GM12873 (cell line): ENCODE measurements around the gene FNDC7.

Experiments used
- TF ChIP-seq, protein P1 (sequence below): IDR thresholded peaks from 2 replicates; pipeline ENCODE4 v1.5.1; 2012; ENCODE audit warnings: low read depth, mild to moderate bottlenecking, moderate library complexity, low read length, control low read depth; ENCODE audit not compliant: insufficient read depth; ENCODE audit errors: missing control alignments

Gene FNDC7

DNA sequence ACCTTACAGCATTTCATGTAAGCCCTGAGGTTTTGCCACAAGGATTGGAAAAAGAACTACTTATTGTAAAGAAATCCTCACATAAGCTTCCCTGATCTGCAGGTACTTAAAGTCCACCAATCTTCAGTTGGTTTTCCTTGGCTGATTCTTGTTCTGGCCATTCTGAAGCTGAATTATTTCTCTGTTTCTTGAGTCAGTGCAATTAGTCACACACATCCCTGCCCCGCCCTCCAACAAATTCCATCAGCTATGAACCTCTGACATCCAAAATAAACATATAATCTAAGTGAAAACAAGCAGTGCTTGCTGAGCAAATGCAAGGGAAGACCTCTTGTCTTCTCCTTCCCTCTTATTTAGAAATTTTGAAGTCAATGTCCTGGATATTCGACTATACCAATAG is 8.2 kb upstream of the FNDC7 start:
- TF ChIP-seq, protein P1, sequence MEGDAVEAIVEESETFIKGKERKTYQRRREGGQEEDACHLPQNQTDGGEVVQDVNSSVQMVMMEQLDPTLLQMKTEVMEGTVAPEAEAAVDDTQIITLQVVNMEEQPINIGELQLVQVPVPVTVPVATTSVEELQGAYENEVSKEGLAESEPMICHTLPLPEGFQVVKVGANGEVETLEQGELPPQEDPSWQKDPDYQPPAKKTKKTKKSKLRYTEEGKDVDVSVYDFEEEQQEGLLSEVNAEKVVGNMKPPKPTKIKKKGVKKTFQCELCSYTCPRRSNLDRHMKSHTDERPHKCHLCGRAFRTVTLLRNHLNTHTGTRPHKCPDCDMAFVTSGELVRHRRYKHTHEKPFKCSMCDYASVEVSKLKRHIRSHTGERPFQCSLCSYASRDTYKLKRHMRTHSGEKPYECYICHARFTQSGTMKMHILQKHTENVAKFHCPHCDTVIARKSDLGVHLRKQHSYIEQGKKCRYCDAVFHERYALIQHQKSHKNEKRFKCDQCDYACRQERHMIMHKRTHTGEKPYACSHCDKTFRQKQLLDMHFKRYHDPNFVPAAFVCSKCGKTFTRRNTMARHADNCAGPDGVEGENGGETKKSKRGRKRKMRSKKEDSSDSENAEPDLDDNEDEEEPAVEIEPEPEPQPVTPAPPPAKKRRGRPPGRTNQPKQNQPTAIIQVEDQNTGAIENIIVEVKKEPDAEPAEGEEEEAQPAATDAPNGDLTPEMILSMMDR = no peak

- TF ChIP-seq, protein P1 = no peak
Measured at GRCh38 chr1:108706643-108707042, 6.1 kb upstream of the FNDC7 start.

GRCh38 chr1:108708691-108709660 is 3.7 kb upstream of the FNDC7 start:
- TF ChIP-seq, protein P1 = peak; percentile 63

- TF ChIP-seq, protein P1 = no peak
Measured at GRCh38 chr1:108715932-108716331, 3.2 kb downstream of the FNDC7 start.

GRCh38 chr1:108716437-108717230 is 3.9 kb downstream of the FNDC7 start:
- TF ChIP-seq, protein P1 = no peak

- TF ChIP-seq, protein P1 = no peak
Measured at GRCh38 chr1:108717774-108718316, 5.1 kb downstream of the FNDC7 start.

- TF ChIP-seq, protein P1 = no peak
Measured at GRCh38 chr1:108718927-108719655, 6.4 kb downstream of the FNDC7 start.
